ENCODE data around the gene SEC11C. TPM values are rescaled to one million over a fixed set of nuclear protein-coding genes. Genes with fewer than 3 reads are reported as not detected.

SEC11C gene
- total RNA-seq, 2 donors from 2014 or later: 76.6 to 711 TPM

- 73% methylated on average over 1 of the region's 1 CpG for WGBS
- H3K27me3 ChIP-seq (replicated peaks; ENCODE audit: insufficient read depth): no peaks in the 10 kb centered on the region
- no peaks in the 10 kb centered on the region for H3K36me3 ChIP-seq
- no peaks in the 10 kb centered on the region for H3K4me1 ChIP-seq (replicated peaks)
- intact Hi-C loops (cut with DNase I): no loop called here
- H3K9me3 ChIP-seq: no peaks in the 10 kb centered on the region
- no peak overlapping the region for H3K27ac ChIP-seq
- H3K4me3 ChIP-seq: no peak overlapping the region
- TF ChIP-seq CTCF (IDR thresholded peaks at IDR 0.05) (no peak), POLR2AphosphoS5 (IDR thresholded peaks at IDR 0.05) (no peak), POLR2A (IDR thresholded peaks at IDR 0.05) (no peak)
- no peak for DNase-seq (ENCODE audit: low spot score)
These were observed 43.0 kb downstream of the SEC11C start for GRCh38 chr18:59182673-59183072.

GRCh38 chr18:59189008-59189407 is 49.3 kb downstream of the SEC11C start:
- H3K27me3 ChIP-seq (replicated peaks; ENCODE audit: insufficient read depth): no peaks in the 10 kb centered on the region
- 61% methylated on average over 2 of the region's 2 CpGs for WGBS
- no peaks in the 10 kb centered on the region for H3K36me3 ChIP-seq
- no peak overlapping the region for H3K4me3 ChIP-seq
- intact Hi-C loops (cut with DNase I): no loop called here
- TF ChIP-seq CTCF (IDR thresholded peaks at IDR 0.05) (no peak), POLR2A (IDR thresholded peaks at IDR 0.05) (no peak), POLR2AphosphoS5 (IDR thresholded peaks at IDR 0.05) (no peak)
- no peaks in the 10 kb centered on the region for H3K4me1 ChIP-seq (replicated peaks)
- H3K27ac ChIP-seq: no peak overlapping the region
- H3K9me3 ChIP-seq: no peaks in the 10 kb centered on the region
- no peak for DNase-seq (ENCODE audit: low spot score)

- intact Hi-C loops (cut with DNase I): no loop called here
- Histone ChIP-seq H3K27me3 (replicated peaks; ENCODE audit: insufficient read depth) (no peaks in the 10 kb centered on the region), H3K9me3 (no peaks in the 10 kb centered on the region), H3K27ac (no peak overlapping the region), H3K4me3 (no peak overlapping the region), H3K4me1 (replicated peaks) (no peaks in the 10 kb centered on the region), H3K36me3 (no peaks in the 10 kb centered on the region)
- DNase-seq (ENCODE audit: low spot score): no peak
- no peak for TF ChIP-seq CTCF (IDR thresholded peaks at IDR 0.05)
- TF ChIP-seq POLR2A (IDR thresholded peaks at IDR 0.05): no peak
- TF ChIP-seq POLR2AphosphoS5 (IDR thresholded peaks at IDR 0.05): no peak
- WGBS: 74% methylated on average over 1 of the region's 1 CpG
These were observed 50.1 kb downstream of the SEC11C start for GRCh38 chr18:59189746-59190145.

GRCh38 chr18:59196161-59196725 is 56.6 kb downstream of the SEC11C start:
- Histone ChIP-seq H3K27me3 (replicated peaks; ENCODE audit: insufficient read depth) (no peaks in the 10 kb centered on the region), H3K36me3 (no peaks in the 10 kb centered on the region), H3K4me3 (no peak overlapping the region), H3K4me1 (replicated peaks) (no peaks in the 10 kb centered on the region), H3K9me3 (no peaks in the 10 kb centered on the region), H3K27ac (no peak overlapping the region)
- no peak for DNase-seq (ENCODE audit: low spot score)
- intact Hi-C loops (cut with DNase I): no loop called here
- TF ChIP-seq POLR2AphosphoS5 (IDR thresholded peaks at IDR 0.05): no peak
- no peak for TF ChIP-seq POLR2A (IDR thresholded peaks at IDR 0.05)
- TF ChIP-seq CTCF (IDR thresholded peaks at IDR 0.05): no peak
- 53% methylated on average over 4 of the region's 4 CpGs for WGBS

GRCh38 chr18:59197636-59198035 is 58.0 kb downstream of the SEC11C start:
- intact Hi-C loops (cut with DNase I): no loop called here
- no peak for TF ChIP-seq POLR2A (IDR thresholded peaks at IDR 0.05)
- no peak for TF ChIP-seq POLR2AphosphoS5 (IDR thresholded peaks at IDR 0.05)
- TF ChIP-seq CTCF (IDR thresholded peaks at IDR 0.05): no peak
- DNase-seq (ENCODE audit: low spot score): no peak
- 63% methylated on average over 2 of the region's 2 CpGs for WGBS
- H3K27me3 ChIP-seq (replicated peaks; ENCODE audit: insufficient read depth): no peaks in the 10 kb centered on the region
- H3K9me3 ChIP-seq: no peaks in the 10 kb centered on the region
- H3K4me1 ChIP-seq (replicated peaks): no peaks in the 10 kb centered on the region
- H3K27ac ChIP-seq: no peak overlapping the region
- no peak overlapping the region for H3K4me3 ChIP-seq
- no peaks in the 10 kb centered on the region for H3K36me3 ChIP-seq
